Kidney (tissue), 14 donors: ENCODE data around the gene LGALS8. TPM values are rescaled to one million over a fixed set of nuclear protein-coding genes. Genes with fewer than 3 reads are reported as not detected.
"Not testable (repeated sequence)": the region's sequence is repeated elsewhere in the genome, so short reads cannot be mapped to it uniquely, and the experiment has no call there.

Experiments
- DNase-seq, 5 donors: peaks; one replicate each; pipeline ENCODE4 v3.0.0-alpha.2; 2013 to 2020
- FAIRE-seq: peaks from 2 replicates; lab custom pipeline; 2012; peaks lifted over from hg19 to GRCh38; lab: Jason Lieb, UNC
- H3K27ac ChIP-seq, 2 donors: one replicate each; pipeline ENCODE4 v1.7.0; 2013; ENCODE audit warnings: low read depth in 2 of 2, low read length in 2 of 2, inconsistent platforms in 1 of 2
- H3K27me3 ChIP-seq: one replicate; pipeline ENCODE4 v1.7.1; 2013; ENCODE audit warnings: low read length, inconsistent platforms; ENCODE audit not compliant: control insufficient read depth, insufficient read depth
- H3K36me3 ChIP-seq, 3 donors: one replicate each; pipeline versions ENCODE4 v1.7.0 to v1.7.1; 2013; ENCODE audit warnings: low read length in 3 of 3, control low read depth in 1 of 3, inconsistent platforms in 1 of 3; ENCODE audit not compliant: insufficient read depth in 3 of 3, control insufficient read depth in 2 of 3
- H3K4me1 ChIP-seq, 3 donors: one replicate each; pipeline versions ENCODE4 v1.7.0 to v1.7.1; 2013; ENCODE audit warnings: low read length in 3 of 3, inconsistent platforms in 1 of 3, low read depth in 1 of 3; ENCODE audit not compliant: control insufficient read depth in 2 of 3, insufficient read depth in 2 of 3
- H3K4me3 ChIP-seq, 3 donors: one replicate each; pipeline versions ENCODE4 v1.7.0 to v1.8.1; 2013; ENCODE audit warnings: low read length in 3 of 3, control low read depth in 1 of 3, inconsistent platforms in 1 of 3
- H3K9ac ChIP-seq, 3 donors: one replicate each; pipeline versions ENCODE4 v1.7.0 to v1.7.1; 2013; ENCODE audit warnings: low read length in 3 of 3, control low read depth in 1 of 3, inconsistent platforms in 1 of 3
- H3K9me3 ChIP-seq, 3 donors: one replicate each; pipeline versions ENCODE4 v1.7.0 to v1.7.1; 2013; ENCODE audit warnings: low read length in 3 of 3, control low read depth in 1 of 3, inconsistent platforms in 1 of 3; ENCODE audit not compliant: control insufficient read depth in 2 of 3, insufficient read depth in 1 of 3
- CTCF ChIP-seq: IDR thresholded peaks from 3 replicates; pipeline ENCODE4 v1.5.1; 2012; ENCODE audit warnings: mild to moderate bottlenecking, moderate library complexity, borderline replicate concordance; ENCODE audit not compliant: insufficient read depth; ENCODE audit errors: extremely low read depth
- intact Hi-C: fragments of 100-400 bp; cut with DNase I; formaldehyde crosslinking; loops from one replicate; pipeline ENCODE4 v1.11.1; 2022
- polyA plus RNA-seq: library from polyadenylated mRNA; stranded (reverse); fragments of 350-450 nt; fragmentation: Illumina TruSeq; extraction: RNeasy Lipid Tissue Mini Kit (QIAGEN cat#74804); gene quantifications from one replicate; pipeline ENCODE4 v1.2.3, GENCODE V29; 2014; ENCODE audit warnings: low read depth, low replicate concordance; ENCODE audit not compliant: insufficient read depth
- total RNA-seq: library from RNA; stranded (reverse); fragmentation: NEBNext Ultra II Directional; extraction: Animal tissue kit (Norgen Biotek cat#: 25700); gene quantifications from one replicate; pipeline ENCODE4 v1.2.1, GENCODE V29; 2021
- donor health status: control.
- donor health status: control.
- donor health status: control.
- donor health status: control.
- donor health status: control.
- donor health status: DM: yes; HTN: yes; CAD: no.
- donor health status: Normal renal cell carcinoma (clear cell type).

Gene LGALS8
- total and polyA plus RNA-seq, 2 donors from 2014 or later = 17.6 to 53.3 TPM

- H3K36me3 ChIP-seq = no peaks in the 10 kb centered on the region
- no peak for TF ChIP-seq CTCF
- H3K4me3 ChIP-seq = no peak overlapping the region
- no peak overlapping the region for H3K27ac ChIP-seq
- FAIRE-seq (no peak), DNase-seq (no peak)
- H3K9me3 ChIP-seq = no peaks in the 10 kb centered on the region
- no peaks in the 10 kb centered on the region for H3K27me3 ChIP-seq
- H3K9ac ChIP-seq = no peak overlapping the region
- intact Hi-C loops = no loop called here
- peaks cover 0 to 3% (median 0%) of the 10 kb centered on the region in 3 donors for H3K4me1 ChIP-seq
Observed at GRCh38 chr1:236501093-236501492, 22.7 kb upstream of the LGALS8 start.

GRCh38 chr1:236502579-236502971 lies 21.2 kb upstream of the LGALS8 start:
- Histone ChIP-seq H3K9ac (no peak overlapping the region), H3K9me3 (no peaks in the 10 kb centered on the region), H3K4me3 (peak overlapping the region in 1 of 3 donors; percentile 58), H3K27me3 (no peaks in the 10 kb centered on the region), H3K4me1 (peaks cover 0 to 3% (median 0%) of the 10 kb centered on the region in 3 donors), H3K36me3 (no peaks in the 10 kb centered on the region), H3K27ac (no peak overlapping the region)
- DNase-seq (peak in 2 of 5 donors; percentile 29 to 31), FAIRE-seq (no peak)
- intact Hi-C loops = no loop called here
- no peak for TF ChIP-seq CTCF

GRCh38 chr1:236502972-236503639 lies 20.7 kb upstream of the LGALS8 start:
- peak overlapping the region in 2 of 3 donors; percentile 1 to 37 for H3K9ac ChIP-seq
- FAIRE-seq = no peak
- no peak for TF ChIP-seq CTCF

GRCh38 chr1:236504338-236504737 lies 19.4 kb upstream of the LGALS8 start:
- H3K4me1 ChIP-seq, H3K36me3 ChIP-seq, DNase-seq, H3K9ac ChIP-seq, H3K4me3 ChIP-seq, H3K9me3 ChIP-seq, H3K27me3 ChIP-seq, FAIRE-seq, H3K27ac ChIP-seq, intact Hi-C loops: not testable (repeated sequence)

More at GRCh38 chr1:236502972-236503639, 20.7 kb upstream of the LGALS8 start:
- peak overlapping the region in 2 of 3 donors; percentile 17 to 58 for H3K4me3 ChIP-seq
- H3K27ac ChIP-seq = peak overlapping the region; percentile 22 to 34
- DNase-seq = peak in 4 of 5 donors; percentile 58 to 83 (median 67)
- H3K4me1 ChIP-seq = peaks cover 0 to 3% (median 0%) of the 10 kb centered on the region in 3 donors
- intact Hi-C loops = no loop called here
- H3K36me3 ChIP-seq = no peaks in the 10 kb centered on the region
- no peaks in the 10 kb centered on the region for H3K27me3 ChIP-seq
- H3K9me3 ChIP-seq = no peaks in the 10 kb centered on the region
